SJSA1 (cell line): ENCODE measurements around the gene TEX261. TPM values are rescaled to one million over a fixed set of nuclear protein-coding genes. Genes with fewer than 3 reads are reported as not detected.
A peak's percentile ranks its signal among the peaks of the same experiment; 100 is the strongest.
"Not testable (repeated sequence)": the region's sequence is repeated elsewhere in the genome, so short reads cannot be mapped to it uniquely, and the experiment has no call there.

ENCODE experiments used
- DNase-seq, 2 experiments: peaks; one replicate each; pipeline ENCODE4 v3.0.0-alpha.2; 2015 to 2020; ENCODE audit warnings: low spot score in 2 of 2, low read depth in 1 of 2
- H3K27ac ChIP-seq: fragments of 250-450 bp; sonication (Bioruptor Pico); 2 replicates; pipeline ENCODE4 v1.5.1; 2020; ENCODE audit warnings: mild to moderate bottlenecking, moderate library complexity
- H3K27me3 ChIP-seq: fragments of 250-450 bp; sonication (Bioruptor Pico); replicated peaks from 2 replicates; pipeline ENCODE4 v1.5.1; 2020; ENCODE audit warnings: mild to moderate bottlenecking, moderate library complexity
- H3K36me3 ChIP-seq: fragments of 250-450 bp; sonication (Bioruptor Pico); 2 replicates; pipeline ENCODE4 v1.5.1; 2020; ENCODE audit warnings: mild to moderate bottlenecking
- H3K4me1 ChIP-seq: fragments of 250-450 bp; sonication (Bioruptor Pico); replicated peaks from 2 replicates; pipeline ENCODE4 v1.6.1; 2021; ENCODE audit warnings: mild to moderate bottlenecking
- H3K4me3 ChIP-seq: fragments of 250-450 bp; sonication (Bioruptor Pico); 2 replicates; pipeline ENCODE4 v1.5.1; 2020; ENCODE audit warnings: mild to moderate bottlenecking
- H3K9me3 ChIP-seq: fragments of 250-450 bp; sonication (Bioruptor Pico); replicated peaks from 2 replicates; pipeline ENCODE4 v1.5.1; 2020; ENCODE audit warnings: mild to moderate bottlenecking
- total RNA-seq: library from RNA; depleted of rRNA; stranded (reverse); fragments of >200 nt; shearing (Covaris generic); gene quantifications from 2 replicates; pipeline ENCODE4 v1.2.3, GENCODE V29; 2014

The TEX261 gene
- total RNA-seq, 1 experiment from 2014 or later = 50.5 TPM

GRCh38 chr2:71005271-71006202 lies 10.9 kb upstream of the TEX261 start:
- no peaks in the 10 kb centered on the region for H3K9me3 ChIP-seq
- H3K4me3 ChIP-seq = no peak overlapping the region
- H3K4me1 ChIP-seq = peaks cover 6% of the 10 kb centered on the region
- H3K36me3 ChIP-seq = no peaks in the 10 kb centered on the region
- no peak for DNase-seq
- H3K27me3 ChIP-seq = no peaks in the 10 kb centered on the region
- no peak overlapping the region for H3K27ac ChIP-seq

- peaks cover 6% of the 10 kb centered on the region for H3K4me1 ChIP-seq
- H3K27ac ChIP-seq = no peak overlapping the region
- H3K36me3 ChIP-seq = no peaks in the 10 kb centered on the region
- H3K27me3 ChIP-seq = no peaks in the 10 kb centered on the region
- no peak overlapping the region for H3K4me3 ChIP-seq
- no peak for DNase-seq
- H3K9me3 ChIP-seq = no peaks in the 10 kb centered on the region
Observed at GRCh38 chr2:71004857-71005256, 10.2 kb upstream of the TEX261 start.

- no peak for DNase-seq
- peaks cover 6% of the 10 kb centered on the region for H3K4me1 ChIP-seq
- no peak overlapping the region for H3K27ac ChIP-seq
- no peaks in the 10 kb centered on the region for H3K27me3 ChIP-seq
- H3K9me3 ChIP-seq = no peaks in the 10 kb centered on the region
- H3K36me3 ChIP-seq = no peaks in the 10 kb centered on the region
- H3K4me3 ChIP-seq = no peak overlapping the region
Observed at GRCh38 chr2:71003966-71004755, 9.5 kb upstream of the TEX261 start.

GRCh38 chr2:71003396-71003795 lies 8.7 kb upstream of the TEX261 start:
- H3K27me3 ChIP-seq = no peaks in the 10 kb centered on the region
- no peaks in the 10 kb centered on the region for H3K9me3 ChIP-seq
- no peak for DNase-seq
- H3K27ac ChIP-seq = no peak overlapping the region
- H3K4me3 ChIP-seq = no peak overlapping the region
- H3K36me3 ChIP-seq = no peaks in the 10 kb centered on the region
- H3K4me1 ChIP-seq = peaks cover 6% of the 10 kb centered on the region

GRCh38 chr2:71001981-71002570 lies 7.4 kb upstream of the TEX261 start:
- Histone ChIP-seq H3K27ac (no peak overlapping the region), H3K36me3 (no peaks in the 10 kb centered on the region), H3K9me3 (no peaks in the 10 kb centered on the region)

GRCh38 chr2:71001592-71001927 lies 6.9 kb upstream of the TEX261 start:
- Histone ChIP-seq H3K9me3 (no peaks in the 10 kb centered on the region), H3K27ac (no peak overlapping the region), H3K4me3 (no peak overlapping the region), H3K36me3 (no peaks in the 10 kb centered on the region), H3K27me3 (no peaks in the 10 kb centered on the region), H3K4me1 (peaks cover 6% of the 10 kb centered on the region)
- DNase-seq = no peak

More at GRCh38 chr2:71001981-71002570, 7.4 kb upstream of the TEX261 start:
- H3K4me1 ChIP-seq = peaks cover 6% of the 10 kb centered on the region
- H3K27me3 ChIP-seq = no peaks in the 10 kb centered on the region
- DNase-seq = no peak
- H3K4me3 ChIP-seq = no peak overlapping the region

GRCh38 chr2:71000780-71001591 lies 6.3 kb upstream of the TEX261 start:
- Histone ChIP-seq H3K27me3 (no peaks in the 10 kb centered on the region), H3K9me3 (no peaks in the 10 kb centered on the region), H3K27ac (no peak overlapping the region), H3K4me1 (peaks cover 6% of the 10 kb centered on the region), H3K4me3 (no peak overlapping the region), H3K36me3 (no peaks in the 10 kb centered on the region)
- peak; percentile 48 to 67 for DNase-seq

GRCh38 chr2:70999931-71000330 lies 5.3 kb upstream of the TEX261 start:
- H3K36me3 ChIP-seq, DNase-seq, H3K4me3 ChIP-seq, H3K27ac ChIP-seq, H3K9me3 ChIP-seq, H3K27me3 ChIP-seq: not testable (repeated sequence)
- peaks cover 15% of the 10 kb centered on the region for H3K4me1 ChIP-seq

GRCh38 chr2:70999362-70999761 lies 4.7 kb upstream of the TEX261 start:
- peaks cover 15% of the 10 kb centered on the region for H3K4me1 ChIP-seq
- no peak overlapping the region for H3K4me3 ChIP-seq
- H3K36me3 ChIP-seq = peaks cover 3% of the 10 kb centered on the region
- DNase-seq = no peak
- no peaks in the 10 kb centered on the region for H3K9me3 ChIP-seq
- H3K27me3 ChIP-seq = no peaks in the 10 kb centered on the region
- no peak overlapping the region for H3K27ac ChIP-seq

- H3K36me3 ChIP-seq, H3K4me3 ChIP-seq, H3K27me3 ChIP-seq, H3K9me3 ChIP-seq, DNase-seq, H3K27ac ChIP-seq: not testable (repeated sequence)
- H3K4me1 ChIP-seq = peaks cover 17% of the 10 kb centered on the region
Observed at GRCh38 chr2:70998885-70999284, 4.2 kb upstream of the TEX261 start.

- Histone ChIP-seq H3K9me3 (no peaks in the 10 kb centered on the region), H3K27me3 (no peaks in the 10 kb centered on the region), H3K36me3 (peaks cover 5% of the 10 kb centered on the region), H3K27ac (no peak overlapping the region), H3K4me1 (peaks cover 20% of the 10 kb centered on the region), H3K4me3 (peak overlapping the region; percentile 88)
- DNase-seq = peak in 1 of 2 experiments; percentile 17
Observed at GRCh38 chr2:70995426-70995729, 705 bp upstream of the TEX261 start.

- peak; percentile 24 to 47 for DNase-seq
- H3K4me1 ChIP-seq = peaks cover 20% of the 10 kb centered on the region
- peak overlapping the region; percentile 88 for H3K4me3 ChIP-seq
- H3K27me3 ChIP-seq = no peaks in the 10 kb centered on the region
- H3K36me3 ChIP-seq = peaks cover 13% of the 10 kb centered on the region
- H3K27ac ChIP-seq = peak overlapping the region; percentile 25; the same call in 1 of the 2 replicates
- H3K9me3 ChIP-seq = no peaks in the 10 kb centered on the region
Observed at GRCh38 chr2:70994009-70994698, 519 bp downstream of the TEX261 start.
